Measurements from ENCODE around the gene TMEM244. TPM values are rescaled to one million over a fixed set of nuclear protein-coding genes. Genes with fewer than 3 reads are reported as not detected.

TMEM244 gene
- total and polyA plus RNA-seq, 9 donors: not detected

GRCh38 chr6:129875610-129876520, 14.8 kb upstream of the TMEM244 start:
- no peak overlapping the region for H3K4me3 ChIP-seq
- no peaks in the 10 kb centered on the region for H3K27me3 ChIP-seq
- 38 to 50% (median 44%) methylated on average over 6 of the region's 6 CpGs for WGBS, 3 donors
- TF ChIP-seq POLR2A (IDR thresholded peaks at IDR 0.05) (no peak), CTCF (IDR thresholded peaks at IDR 0.05) (no peak), EP300 (IDR thresholded peaks at IDR 0.05) (no peak)
- H3K27ac ChIP-seq: no peak overlapping the region
- no peak for DNase-seq
- H3K4me1 ChIP-seq (ENCODE audit: insufficient read depth): no peaks in the 10 kb centered on the region
- H3K9me3 ChIP-seq: no peaks in the 10 kb centered on the region
- no peaks in the 10 kb centered on the region for H3K36me3 ChIP-seq
- intact Hi-C loops (cut with DNase I): no loop called here

GRCh38 chr6:129874837-129875236, 13.7 kb upstream of the TMEM244 start:
- H3K9me3 ChIP-seq: no peaks in the 10 kb centered on the region
- no peak for TF ChIP-seq POLR2A (IDR thresholded peaks at IDR 0.05)
- TF ChIP-seq CTCF (IDR thresholded peaks at IDR 0.05): no peak
- TF ChIP-seq EP300 (IDR thresholded peaks at IDR 0.05): no peak
- H3K4me1 ChIP-seq (ENCODE audit: insufficient read depth): no peaks in the 10 kb centered on the region
- H3K36me3 ChIP-seq: no peaks in the 10 kb centered on the region
- no peak for DNase-seq
- intact Hi-C loops (cut with DNase I): no loop called here
- H3K27ac ChIP-seq: no peak overlapping the region
- H3K27me3 ChIP-seq: no peaks in the 10 kb centered on the region
- H3K4me3 ChIP-seq: no peak overlapping the region

- no peak for TF ChIP-seq CTCF (IDR thresholded peaks at IDR 0.05)
- intact Hi-C loops (cut with DNase I): no loop called here
- no peaks in the 10 kb centered on the region for H3K9me3 ChIP-seq
- no peak overlapping the region for H3K4me3 ChIP-seq
- DNase-seq: no peak
- no peaks in the 10 kb centered on the region for H3K4me1 ChIP-seq (ENCODE audit: insufficient read depth)
- 39 to 56% (median 46%) methylated on average over 2 of the region's 2 CpGs for WGBS, 3 donors
- no peak overlapping the region for H3K27ac ChIP-seq
- H3K27me3 ChIP-seq: no peaks in the 10 kb centered on the region
- H3K36me3 ChIP-seq: no peaks in the 10 kb centered on the region
Measured at GRCh38 chr6:129872586-129872985, 11.5 kb upstream of the TMEM244 start.

GRCh38 chr6:129871221-129871620, 10.1 kb upstream of the TMEM244 start:
- TF ChIP-seq EP300 (IDR thresholded peaks at IDR 0.05) (no peak), POLR2A (IDR thresholded peaks at IDR 0.05) (no peak), CTCF (IDR thresholded peaks at IDR 0.05) (no peak)
- Histone ChIP-seq H3K9me3 (no peaks in the 10 kb centered on the region), H3K4me1 (ENCODE audit: insufficient read depth) (no peaks in the 10 kb centered on the region), H3K4me3 (no peak overlapping the region), H3K36me3 (no peaks in the 10 kb centered on the region), H3K27ac (no peak overlapping the region), H3K27me3 (no peaks in the 10 kb centered on the region)
- 21 to 25% (median 25%) methylated on average over 3 of the region's 3 CpGs for WGBS, 3 donors
- intact Hi-C loops (cut with DNase I): no loop called here
- DNase-seq: no peak

Data from ovary (tissue), 9 donors.